GM18520 (cell line): ENCODE measurements around the gene OR2F2.

Experiments used
- ATAC-seq: cut with Tn5 transposase; IDR thresholded peaks from one replicate; pipeline ENCODE4 v1.9.1; 2021; ENCODE audit not compliant: unreplicated experiment

OR2F2 gene

GRCh38 chr7:143913945-143914615 lies 21.0 kb upstream of the OR2F2 start:
- ATAC-seq, result no peak

GRCh38 chr7:143914938-143915652 lies 19.9 kb upstream of the OR2F2 start:
- no peak for ATAC-seq

- ATAC-seq, result no peak
Measured at GRCh38 chr7:143924851-143925250, 10.2 kb upstream of the OR2F2 start.

- ATAC-seq, result peak; percentile 50
Measured at GRCh38 chr7:143929224-143929920, 5.7 kb upstream of the OR2F2 start.

- ATAC-seq, result no peak
Measured at GRCh38 chr7:143931739-143932138, 3.3 kb upstream of the OR2F2 start.

- ATAC-seq, result no peak
Measured at GRCh38 chr7:143936087-143937009, 1.3 kb downstream of the OR2F2 start.

- ATAC-seq, result no peak
Measured at GRCh38 chr7:143938379-143939243, 3.6 kb downstream of the OR2F2 start.

GRCh38 chr7:143945423-143945822 lies 10.4 kb downstream of the OR2F2 start:
- no peak for ATAC-seq

- ATAC-seq, result no peak
Measured at GRCh38 chr7:143947111-143947510, 12.1 kb downstream of the OR2F2 start.

GRCh38 chr7:143948733-143949132 lies 13.7 kb downstream of the OR2F2 start:
- ATAC-seq, result no peak

GRCh38 chr7:143953421-143953820 lies 18.4 kb downstream of the OR2F2 start:
- no peak for ATAC-seq

GRCh38 chr7:143954135-143954534 lies 19.1 kb downstream of the OR2F2 start:
- no peak for ATAC-seq

- no peak for ATAC-seq
Measured at GRCh38 chr7:143954544-143954943, 19.5 kb downstream of the OR2F2 start, which contains the start of gene OR2F1. Gene OR2F1, plus strand, starts transcription at chr7:143954844. Its CDS starts 5,127 bp downstream, at chr7:143959971.

GRCh38 chr7:143958781-143959180 lies 23.7 kb downstream of the OR2F2 start:
- no peak for ATAC-seq

- no peak for ATAC-seq
Measured at GRCh38 chr7:143960813-143961610, 26.0 kb downstream of the OR2F2 start.

GRCh38 chr7:143965280-143965679 lies 30.2 kb downstream of the OR2F2 start:
- no peak for ATAC-seq

GRCh38 chr7:143967398-143967797 lies 32.4 kb downstream of the OR2F2 start:
- ATAC-seq, result no peak

GRCh38 chr7:143973870-143974416 lies 38.9 kb downstream of the OR2F2 start:
- ATAC-seq, result no peak

- ATAC-seq, result no peak
Measured at GRCh38 chr7:143974459-143974858, 39.4 kb downstream of the OR2F2 start.
